ENCODE results near the gene FGD4. TPM values are rescaled to one million over a fixed set of nuclear protein-coding genes. Genes with fewer than 3 reads are reported as not detected.

The FGD4 gene
- total and polyA plus RNA-seq, 5 donors from 2014 or later: 0.02 to 0.67 TPM; not detected in 3

DNA sequence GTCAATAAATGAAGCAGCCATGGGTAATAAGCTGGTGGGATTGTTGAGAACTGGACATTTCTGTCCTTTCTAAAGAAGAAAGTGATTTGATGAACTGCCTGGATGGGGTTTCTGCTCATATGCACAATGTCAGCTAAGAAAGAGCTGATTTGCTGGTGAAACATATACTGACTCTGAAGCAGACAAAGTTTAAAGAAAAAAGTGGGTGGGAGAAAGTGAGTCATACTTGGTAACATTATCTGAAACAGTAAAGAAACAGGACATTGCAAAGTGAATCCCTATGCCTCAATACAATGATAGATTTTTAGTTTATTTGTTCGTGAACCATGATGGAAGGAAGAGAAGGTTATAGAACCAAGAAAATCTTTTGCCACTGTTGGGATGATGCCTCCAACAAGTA is 184.2 kb downstream of the FGD4 start:
- H3K27ac ChIP-seq (ENCODE audit: insufficient read depth, low read length, poor library complexity, severe bottlenecking): no peak overlapping the region
- no peaks in the 10 kb centered on the region for H3K36me3 ChIP-seq (ENCODE audit: control insufficient read depth, insufficient read depth, low read length)
- DNase-seq: peak in 1 of 3 donors; percentile 44
- no peaks in the 10 kb centered on the region for H3K9me3 Mint-ChIP-seq
- peaks cover 9 to 24% (median 16%) of the 10 kb centered on the region in 4 donors for H3K4me1 Mint-ChIP-seq
- H3K4me1 ChIP-seq (ENCODE audit: control insufficient read depth, insufficient read depth, low read length, poor library complexity, severe bottlenecking): peaks cover 2% of the 10 kb centered on the region
- no peak overlapping the region for H3K4me3 Mint-ChIP-seq
- no peaks in the 10 kb centered on the region for H3K27me3 ChIP-seq (ENCODE audit: control insufficient read depth, insufficient read depth, low read length)
- no peak for ATAC-seq (ENCODE audit: low read depth in 2 of 2)
- no peak overlapping the region for H3K27ac Mint-ChIP-seq
- H3K4me3 ChIP-seq (ENCODE audit: low read depth, low read length): no peak overlapping the region
- H3K9me3 ChIP-seq (ENCODE audit: control insufficient read depth in 2 of 2, low read length in 2 of 2): no peaks in the 10 kb centered on the region
- peaks cover 3% of the 10 kb centered on the region for H3K36me3 Mint-ChIP-seq
- H3K27me3 Mint-ChIP-seq: no peaks in the 10 kb centered on the region

DNA sequence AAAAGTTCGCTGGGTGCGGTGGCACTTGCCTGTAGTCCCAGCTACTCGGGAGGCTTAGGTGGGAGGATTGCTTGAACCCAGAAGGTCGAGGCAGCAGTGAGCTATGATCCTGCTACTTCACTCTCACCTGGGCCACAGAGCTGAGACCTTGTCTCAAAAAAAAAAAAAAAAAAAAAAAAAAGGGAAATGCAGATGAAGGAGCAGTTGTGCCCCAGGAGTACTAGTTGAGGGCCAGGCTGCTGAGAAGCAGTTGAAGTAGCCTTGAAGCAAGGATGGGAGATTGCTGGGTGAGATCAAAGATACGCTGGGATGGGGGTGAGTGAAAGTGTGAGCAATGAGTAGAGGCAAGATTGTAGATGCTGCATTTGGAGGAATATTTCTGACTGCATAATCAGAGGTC is 186.3 kb downstream of the FGD4 start:
- no peak overlapping the region for H3K4me3 Mint-ChIP-seq
- no peaks in the 10 kb centered on the region for H3K27me3 Mint-ChIP-seq
- peaks cover 3% of the 10 kb centered on the region for H3K36me3 Mint-ChIP-seq
- H3K9me3 ChIP-seq (ENCODE audit: control insufficient read depth in 2 of 2, low read length in 2 of 2): no peaks in the 10 kb centered on the region
- H3K27ac Mint-ChIP-seq: peak overlapping the region in 1 of 3 donors; percentile 13
- peaks cover 8% of the 10 kb centered on the region for H3K4me1 ChIP-seq (ENCODE audit: control insufficient read depth, insufficient read depth, low read length, poor library complexity, severe bottlenecking)
- ATAC-seq (ENCODE audit: low read depth in 2 of 2) (no peak), DNase-seq (no peak)
- no peaks in the 10 kb centered on the region for H3K9me3 Mint-ChIP-seq
- H3K4me3 ChIP-seq (ENCODE audit: low read depth, low read length): no peak overlapping the region
- no peak overlapping the region for H3K27ac ChIP-seq (ENCODE audit: insufficient read depth, low read length, poor library complexity, severe bottlenecking)
- no peaks in the 10 kb centered on the region for H3K27me3 ChIP-seq (ENCODE audit: control insufficient read depth, insufficient read depth, low read length)
- no peaks in the 10 kb centered on the region for H3K36me3 ChIP-seq (ENCODE audit: control insufficient read depth, insufficient read depth, low read length)
- H3K4me1 Mint-ChIP-seq: peaks cover 21 to 40% (median 28%) of the 10 kb centered on the region in 4 donors

DNA sequence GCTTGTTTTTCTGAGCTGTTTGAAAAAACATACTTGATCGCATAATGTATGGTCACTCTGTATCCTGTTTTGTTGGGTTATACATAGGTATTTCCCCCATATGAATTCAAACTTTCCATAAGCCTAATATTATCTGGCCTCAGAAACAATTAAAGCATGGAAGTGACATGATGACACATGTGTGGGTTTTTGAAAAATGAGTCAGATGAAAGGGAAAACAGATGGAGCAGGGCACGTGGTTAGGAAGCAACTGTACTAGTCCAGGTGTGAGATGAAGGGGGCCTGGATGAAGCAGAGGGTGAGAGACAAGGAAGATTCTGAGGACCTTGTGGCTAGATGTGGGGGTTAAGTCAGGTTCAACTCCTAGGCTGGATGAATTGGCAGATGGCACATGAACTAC is 187.0 kb downstream of the FGD4 start:
- DNase-seq: no peak
- H3K9me3 ChIP-seq (ENCODE audit: control insufficient read depth in 2 of 2, low read length in 2 of 2): no peaks in the 10 kb centered on the region
- Mint-ChIP-seq H3K27me3 (no peaks in the 10 kb centered on the region), H3K4me3 (peak overlapping the region in 1 of 4 donors; percentile 12), H3K27ac (peak overlapping the region in 1 of 3 donors; percentile 75), H3K4me1 (peaks cover 21 to 40% (median 28%) of the 10 kb centered on the region in 4 donors), H3K36me3 (peaks cover 3% of the 10 kb centered on the region), H3K9me3 (no peaks in the 10 kb centered on the region)
- H3K36me3 ChIP-seq (ENCODE audit: control insufficient read depth, insufficient read depth, low read length): no peaks in the 10 kb centered on the region
- no peak overlapping the region for H3K27ac ChIP-seq (ENCODE audit: insufficient read depth, low read length, poor library complexity, severe bottlenecking)
- H3K4me1 ChIP-seq (ENCODE audit: control insufficient read depth, insufficient read depth, low read length, poor library complexity, severe bottlenecking): peaks cover 8% of the 10 kb centered on the region
- no peaks in the 10 kb centered on the region for H3K27me3 ChIP-seq (ENCODE audit: control insufficient read depth, insufficient read depth, low read length)
- no peak for ATAC-seq (ENCODE audit: low read depth in 2 of 2)
- H3K4me3 ChIP-seq (ENCODE audit: low read depth, low read length): no peak overlapping the region

DNA sequence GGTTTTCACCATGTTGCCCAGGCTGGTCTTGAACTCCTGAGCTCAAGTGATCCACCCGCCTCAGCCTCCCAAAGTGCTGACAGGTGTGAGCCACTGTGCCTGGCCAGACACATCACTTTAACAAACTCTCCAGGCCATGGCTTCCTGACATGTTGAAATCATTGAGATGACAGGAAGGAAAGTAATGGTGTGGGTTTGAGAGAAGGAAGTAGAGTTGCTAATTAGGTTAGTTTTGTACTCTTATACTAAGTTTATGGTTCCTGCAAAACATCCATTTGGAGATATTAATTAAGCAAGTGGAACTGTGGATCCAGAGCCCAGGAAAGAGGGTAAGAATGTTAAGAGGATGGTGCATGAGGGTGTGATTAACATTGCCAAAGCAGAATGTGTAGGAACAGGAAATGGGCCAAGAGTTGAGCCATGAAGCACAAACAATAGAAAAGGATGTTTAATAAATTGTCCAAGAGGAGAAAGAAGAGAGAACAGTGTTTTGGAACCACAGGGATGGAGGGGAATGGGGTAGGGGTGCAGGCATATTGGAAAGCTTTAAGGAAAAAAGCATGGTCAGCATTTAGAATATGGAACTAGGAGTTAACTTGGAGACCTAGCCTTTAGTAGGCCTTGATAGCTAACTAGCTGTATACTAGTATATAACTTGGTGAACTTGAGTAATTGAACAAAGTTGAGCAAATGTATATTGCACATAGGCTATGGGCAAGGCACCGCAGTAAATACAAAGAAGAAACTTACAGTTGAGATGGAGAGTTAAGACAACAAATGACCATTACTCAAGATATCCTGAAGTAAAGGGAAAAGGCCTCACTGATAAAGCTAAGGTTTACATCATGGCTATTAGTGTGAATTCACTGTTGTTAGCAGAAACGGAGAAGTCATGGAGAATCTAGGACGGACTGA is 188.5 kb downstream of the FGD4 start:
- H3K4me3 ChIP-seq (ENCODE audit: low read depth, low read length): no peak overlapping the region
- Mint-ChIP-seq H3K4me1 (peaks cover 21 to 32% (median 28%) of the 10 kb centered on the region in 4 donors), H3K4me3 (no peak overlapping the region), H3K9me3 (no peaks in the 10 kb centered on the region), H3K36me3 (peaks cover 3% of the 10 kb centered on the region), H3K27ac (peak overlapping the region in 2 of 3 donors; percentile 64 to 72), H3K27me3 (no peaks in the 10 kb centered on the region)
- no peaks in the 10 kb centered on the region for H3K36me3 ChIP-seq (ENCODE audit: control insufficient read depth, insufficient read depth, low read length)
- peaks cover 8% of the 10 kb centered on the region for H3K4me1 ChIP-seq (ENCODE audit: control insufficient read depth, insufficient read depth, low read length, poor library complexity, severe bottlenecking)
- no peaks in the 10 kb centered on the region for H3K9me3 ChIP-seq (ENCODE audit: control insufficient read depth in 2 of 2, low read length in 2 of 2)
- no peaks in the 10 kb centered on the region for H3K27me3 ChIP-seq (ENCODE audit: control insufficient read depth, insufficient read depth, low read length)
- no peak overlapping the region for H3K27ac ChIP-seq (ENCODE audit: insufficient read depth, low read length, poor library complexity, severe bottlenecking)
- DNase-seq (peak in 1 of 3 donors; percentile 41), ATAC-seq (ENCODE audit: low read depth in 2 of 2) (no peak)

DNA sequence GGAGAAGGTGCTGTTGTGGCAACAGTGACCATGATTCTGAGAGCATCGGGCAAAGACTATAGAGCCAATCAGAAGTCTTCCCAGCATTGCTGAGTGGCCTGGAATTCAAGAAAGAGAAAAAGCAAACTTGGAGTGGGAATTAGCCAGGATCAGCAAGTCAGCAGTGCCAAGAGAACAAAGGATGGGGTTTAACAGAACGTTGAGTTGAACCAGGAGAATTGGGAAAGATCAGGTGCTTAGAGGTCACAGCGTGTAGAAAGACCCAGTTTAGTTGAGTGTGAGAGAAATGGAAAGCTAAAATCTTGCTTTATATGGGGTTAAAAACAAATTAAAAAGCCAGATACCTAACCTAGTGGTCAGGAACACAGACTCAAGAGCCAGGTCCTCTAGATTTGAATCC is 189.2 kb downstream of the FGD4 start:
- Mint-ChIP-seq H3K27ac (peak overlapping the region; percentile 23 to 64 (median 50)), H3K4me3 (no peak overlapping the region), H3K27me3 (no peaks in the 10 kb centered on the region), H3K4me1 (peaks cover 19 to 32% (median 27%) of the 10 kb centered on the region in 4 donors), H3K36me3 (peaks cover 3% of the 10 kb centered on the region), H3K9me3 (no peaks in the 10 kb centered on the region)
- Histone ChIP-seq H3K27ac (ENCODE audit: insufficient read depth, low read length, poor library complexity, severe bottlenecking) (no peak overlapping the region), H3K27me3 (ENCODE audit: control insufficient read depth, insufficient read depth, low read length) (no peaks in the 10 kb centered on the region), H3K36me3 (ENCODE audit: control insufficient read depth, insufficient read depth, low read length) (no peaks in the 10 kb centered on the region), H3K4me3 (ENCODE audit: low read depth, low read length) (no peak overlapping the region), H3K9me3 (ENCODE audit: control insufficient read depth in 2 of 2, low read length in 2 of 2) (no peaks in the 10 kb centered on the region), H3K4me1 (ENCODE audit: control insufficient read depth, insufficient read depth, low read length, poor library complexity, severe bottlenecking) (peaks cover 8% of the 10 kb centered on the region)
- DNase-seq (no peak), ATAC-seq (ENCODE audit: low read depth in 2 of 2) (no peak)

DNA sequence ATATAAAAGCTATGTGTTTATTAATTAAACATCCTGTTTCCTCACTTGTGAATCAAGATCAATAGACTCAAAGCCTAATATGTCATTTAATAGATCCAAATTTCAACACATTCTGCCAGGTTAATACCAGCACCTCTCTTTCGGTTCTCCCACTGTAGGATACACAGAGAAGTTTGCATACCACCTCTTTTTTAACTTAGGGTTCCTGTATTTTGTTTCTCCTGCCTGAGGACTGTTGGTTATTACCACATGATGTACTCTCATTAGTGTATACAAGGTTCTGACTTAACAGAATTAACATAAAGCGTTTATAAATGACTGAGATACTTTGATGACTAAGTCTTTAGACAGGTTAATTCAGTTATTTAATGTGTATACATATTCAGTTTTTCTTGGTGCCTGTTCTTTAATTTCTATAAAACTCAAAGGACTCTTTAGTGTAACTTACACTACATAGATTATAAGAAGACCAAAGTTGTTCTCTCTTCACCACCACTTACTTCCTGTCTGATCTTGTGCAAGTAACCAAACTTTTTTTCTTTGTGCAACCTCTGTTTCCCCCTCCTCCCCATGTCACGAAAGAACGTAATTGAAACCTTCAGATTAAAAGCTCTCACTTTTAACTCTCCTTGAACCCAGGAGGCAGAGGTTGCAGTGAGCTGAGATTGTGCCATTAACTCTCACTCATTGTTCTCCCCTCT is 190.0 kb downstream of the FGD4 start:
- no peaks in the 10 kb centered on the region for H3K27me3 Mint-ChIP-seq
- no peak overlapping the region for H3K4me3 ChIP-seq (ENCODE audit: low read depth, low read length)
- H3K36me3 Mint-ChIP-seq: peaks cover 3% of the 10 kb centered on the region
- no peaks in the 10 kb centered on the region for H3K27me3 ChIP-seq (ENCODE audit: control insufficient read depth, insufficient read depth, low read length)
- H3K27ac Mint-ChIP-seq: peak overlapping the region; percentile 26 to 82 (median 64)
- no peaks in the 10 kb centered on the region for H3K36me3 ChIP-seq (ENCODE audit: control insufficient read depth, insufficient read depth, low read length)
- ATAC-seq (ENCODE audit: low read depth in 2 of 2) (peak in 1 of 2 donors; percentile 51), DNase-seq (peak in 1 of 3 donors; percentile 84)
- peaks cover 19 to 32% (median 25%) of the 10 kb centered on the region in 4 donors for H3K4me1 Mint-ChIP-seq
- H3K27ac ChIP-seq (ENCODE audit: insufficient read depth, low read length, poor library complexity, severe bottlenecking): no peak overlapping the region
- H3K4me3 Mint-ChIP-seq: no peak overlapping the region
- H3K9me3 Mint-ChIP-seq: no peaks in the 10 kb centered on the region
- H3K9me3 ChIP-seq (ENCODE audit: control insufficient read depth in 2 of 2, low read length in 2 of 2): no peaks in the 10 kb centered on the region
- H3K4me1 ChIP-seq (ENCODE audit: control insufficient read depth, insufficient read depth, low read length, poor library complexity, severe bottlenecking): peaks cover 8% of the 10 kb centered on the region

DNA sequence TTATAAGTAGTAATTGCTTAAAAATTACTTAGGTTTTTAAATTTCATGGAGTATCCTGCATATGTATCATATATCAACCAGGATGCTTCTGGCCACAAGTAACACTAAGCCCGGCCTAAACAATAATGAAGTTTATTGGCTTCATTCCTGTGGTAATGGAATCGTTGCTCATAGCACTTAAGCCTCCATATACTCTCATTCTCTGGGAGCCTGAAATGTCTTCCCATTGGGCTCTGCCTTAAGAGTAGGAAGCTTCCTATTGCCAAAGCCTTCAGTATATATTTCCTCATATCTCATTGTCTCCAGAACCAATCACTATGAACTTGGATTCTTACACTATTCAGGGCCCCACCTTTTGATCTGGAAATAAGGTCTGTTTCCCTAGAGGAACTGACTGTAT is 195.9 kb downstream of the FGD4 start:
- DNase-seq (no peak), ATAC-seq (ENCODE audit: low read depth in 2 of 2) (no peak)
- no peaks in the 10 kb centered on the region for H3K27me3 ChIP-seq (ENCODE audit: control insufficient read depth, insufficient read depth, low read length)
- H3K36me3 Mint-ChIP-seq: no peaks in the 10 kb centered on the region
- no peak overlapping the region for H3K4me3 Mint-ChIP-seq
- H3K36me3 ChIP-seq (ENCODE audit: control insufficient read depth, insufficient read depth, low read length): no peaks in the 10 kb centered on the region
- peaks cover 0 to 3% (median 0%) of the 10 kb centered on the region in 4 donors for H3K4me1 Mint-ChIP-seq
- H3K9me3 ChIP-seq (ENCODE audit: control insufficient read depth in 2 of 2, low read length in 2 of 2): no peaks in the 10 kb centered on the region
- H3K9me3 Mint-ChIP-seq: no peaks in the 10 kb centered on the region
- H3K27ac ChIP-seq (ENCODE audit: insufficient read depth, low read length, poor library complexity, severe bottlenecking): no peak overlapping the region
- H3K4me1 ChIP-seq (ENCODE audit: control insufficient read depth, insufficient read depth, low read length, poor library complexity, severe bottlenecking): no peaks in the 10 kb centered on the region
- no peak overlapping the region for H3K4me3 ChIP-seq (ENCODE audit: low read depth, low read length)
- no peaks in the 10 kb centered on the region for H3K27me3 Mint-ChIP-seq
- no peak overlapping the region for H3K27ac Mint-ChIP-seq
